GM12878 (cell line): ENCODE measurements around the gene NDUFA11. TPM values are rescaled to one million over a fixed set of nuclear protein-coding genes. Genes with fewer than 3 reads are reported as not detected.

Source experiments
- ATAC-seq: fragments of 200-7000 bp; cut with Tn5 transposase; 3 replicates; pipeline ENCODE4 v1.9.1; 2020; ENCODE audit warnings: mild to moderate bottlenecking, moderate library complexity
- BruUV-seq: library from RNA; stranded (reverse); fragments of 400-500 nt; replicated peaks from 2 replicates; lab custom pipeline; 2021; lab: Mats Ljungman, UMichigan
- CTCF ChIA-PET: fragments of 300-600 bp; sonication (Branson Sonifier 250); formaldehyde crosslinking; extraction: SDS; loops from one replicate; lab custom pipeline; 2021; ENCODE audit warnings: inconsistent platforms; lab: Yijun Ruan, JAX
- POLR2A ChIA-PET: fragments of 350-600 bp; formaldehyde crosslinking; extraction: SDS; loops from one replicate; lab custom pipeline; 2021; ENCODE audit warnings: inconsistent platforms; lab: Charles Lee
- RAD21 ChIA-PET: fragments of 300-600 bp; sonication (Branson Sonifier 250); formaldehyde crosslinking; loops from one replicate; lab custom pipeline; 2023; ENCODE audit warnings: antibody characterized with exemption; ENCODE audit not compliant: unreplicated experiment; lab: Charles Lee
- SMC1A ChIA-PET: fragments of 300-600 bp; sonication (Branson Sonifier 250); formaldehyde crosslinking; loops from one replicate; lab custom pipeline; 2023; ENCODE audit not compliant: unreplicated experiment, uncharacterized antibody; lab: Charles Lee
- DNase-seq: peaks from one replicate; pipeline ENCODE4 v3.0.0-alpha.2; 2011; ENCODE audit warnings: low read depth, low spot score
- FAIRE-seq: peaks from 3 replicates; lab custom pipeline; 2011; peaks lifted over from hg19 to GRCh38; lab: Jason Lieb, UNC
- H2AFZ ChIP-seq: 2 replicates; pipeline ENCODE4 v1.6.0; 2011; ENCODE audit warnings: low read depth, low read length, control low read depth; ENCODE audit not compliant: control insufficient read depth
- H3K27ac ChIP-seq: 2 replicates; pipeline ENCODE4 v1.5.1; 2011; ENCODE audit warnings: control low read depth; ENCODE audit not compliant: control insufficient read depth, insufficient read depth
- H3K27me3 ChIP-seq, 2 experiments: replicated peaks in 1 of 2; 2 replicates each; pipeline versions ENCODE4 v1.6.0 to v1.6.1; 2011; ENCODE audit warnings: low read length in 1 of 2; ENCODE audit not compliant: control insufficient read depth in 2 of 2, insufficient read depth in 2 of 2
- H3K36me3 ChIP-seq, 2 experiments: 2 replicates each; pipeline ENCODE4 v1.5.1; 2011; ENCODE audit warnings: low read length in 1 of 2; ENCODE audit not compliant: control insufficient read depth in 2 of 2, insufficient read depth in 2 of 2
- H3K4me1 ChIP-seq: 2 replicates; pipeline ENCODE4 v1.6.1; 2011; ENCODE audit warnings: mild to moderate bottlenecking, low read length, moderate library complexity, mixed read lengths; ENCODE audit not compliant: control insufficient read depth, insufficient read depth
- H3K4me2 ChIP-seq: 2 replicates; pipeline ENCODE4 v1.6.0; 2011; ENCODE audit warnings: control low read depth; ENCODE audit not compliant: control insufficient read depth, insufficient read depth
- H3K4me3 ChIP-seq: fragments of 200-600 bp; sonication (generic); 2 replicates; pipeline ENCODE4 v1.5.1; 2016
- H3K79me2 ChIP-seq: 2 replicates; pipeline ENCODE4 v1.6.0; 2011; ENCODE audit warnings: low read length; ENCODE audit not compliant: control insufficient read depth, insufficient read depth
- H3K9ac ChIP-seq: 2 replicates; pipeline ENCODE4 v1.8.0; 2011; ENCODE audit warnings: low read length, control low read depth, mixed read lengths; ENCODE audit not compliant: control insufficient read depth, insufficient read depth
- H3K9me3 ChIP-seq: replicated peaks from 3 replicates; pipeline ENCODE4 v1.5.1; 2011; ENCODE audit warnings: mild to moderate bottlenecking, low read length; ENCODE audit not compliant: control insufficient read depth, insufficient read depth
- H4K20me1 ChIP-seq: 2 replicates; pipeline ENCODE4 v1.6.0; 2011; ENCODE audit not compliant: control insufficient read depth, insufficient read depth
- CBFB ChIP-seq: IDR thresholded peaks from 2 replicates; pipeline ENCODE4 v1.6.1; 2016; ENCODE audit warnings: antibody characterized with exemption, low read depth
- CHD1 ChIP-seq: IDR thresholded peaks from 2 replicates; pipeline ENCODE4 v1.6.1; 2012; ENCODE audit warnings: low read depth, low read length, improper control_type of control experiment
- CHD2 ChIP-seq: IDR thresholded peaks from 2 replicates; pipeline ENCODE4 v1.6.1; 2011; ENCODE audit warnings: low read depth, low read length, improper control_type of control experiment, borderline replicate concordance
- CREB1 ChIP-seq: IDR thresholded peaks from 2 replicates; pipeline ENCODE4 v1.6.1; 2012; ENCODE audit warnings: low read depth, mild to moderate bottlenecking, inconsistent platforms
- GABPA ChIP-seq: IDR thresholded peaks from 2 replicates; pipeline ENCODE4 v1.6.1; 2014; ENCODE audit warnings: antibody characterized with exemption, low read depth, mild to moderate bottlenecking, inconsistent platforms
- HCFC1 ChIP-seq: fragments of 150-350 bp; IDR thresholded peaks from 2 replicates; pipeline ENCODE4 v1.6.1; 2014; ENCODE audit warnings: low read length
- MLLT1 ChIP-seq: fragments of 450-650 bp; IDR thresholded peaks from 2 replicates; pipeline ENCODE4 v1.6.1; 2016; ENCODE audit warnings: mild to moderate bottlenecking
- MYB ChIP-seq: fragments of 150-350 bp; IDR thresholded peaks from 2 replicates; pipeline ENCODE4 v1.6.1; 2014; ENCODE audit warnings: mild to moderate bottlenecking, low read depth, low read length, borderline replicate concordance
- POLR2AphosphoS2 ChIP-seq: IDR thresholded peaks from 2 replicates; pipeline ENCODE4 v1.6.1; 2011; ENCODE audit warnings: low read depth, mild to moderate bottlenecking, low read length, improper control_type of control experiment, moderate library complexity
- TARDBP ChIP-seq: IDR thresholded peaks from 2 replicates; pipeline ENCODE4 v1.6.1; 2016; ENCODE audit warnings: borderline replicate concordance
- USF2 ChIP-seq: IDR thresholded peaks from 2 replicates; pipeline ENCODE4 v1.6.1; 2011; ENCODE audit warnings: low read depth, low read length, improper control_type of control experiment, borderline replicate concordance
- WRNIP1 ChIP-seq: IDR thresholded peaks from 2 replicates; pipeline ENCODE4 v1.6.1; 2011; ENCODE audit warnings: low read depth, low read length, improper control_type of control experiment, borderline replicate concordance
- ZNF687 ChIP-seq: fragments of 450-650 bp; IDR thresholded peaks from 2 replicates; pipeline ENCODE4 v1.6.1; 2017; ENCODE audit warnings: mild to moderate bottlenecking, moderate library complexity
- ZSCAN29 ChIP-seq: fragments of 450-650 bp; IDR thresholded peaks from 2 replicates; pipeline ENCODE4 v1.6.1; 2017; ENCODE audit warnings: mild to moderate bottlenecking, moderate library complexity
- WGBS: methylation state at CpG from one replicate; pipeline ENCODE4 v1.1.6; 2016; ENCODE audit warnings: low lambda C conversion rate; ENCODE audit not compliant: insufficient replicate concordance, insufficient coverage; ENCODE audit errors: missing lambda C conversion rate; 5-methylcytosine and 5-hydroxymethylcytosine counted together
- in situ Hi-C: fragments of 300-500 bp; cut with MboI; formaldehyde crosslinking; loops from 9 replicates; pipeline ENCODE4 v1.14.3; 2018; ENCODE audit warnings: mixed read lengths
- intact Hi-C: fragments of 100-400 bp; cut with micrococcal nuclease; formaldehyde crosslinking; loops from one replicate; pipeline ENCODE4 v1.14.2; 2022; ENCODE audit not compliant: unreplicated experiment
- polyA plus RNA-seq, 11 experiments: library from polyadenylated mRNA; depleted of rRNA in 4 of 11; unstranded in 6 of 11; stranded (reverse) in 5 of 11; fragments of >200 nt; fragmentation: Nextera tagmentation in 4 of 11; fragmentation: Illumina TruSeq in 1 of 11; extraction: Ambion mirVana in 4 of 11; extraction: Trizol in 1 of 11; gene quantifications; 1 replicate in 1 of 11; 2 replicates in 10 of 11; pipeline versions ENCODE4 v1.2.1 to v1.2.3, GENCODE V29; 2011 to 2016; ENCODE audit warnings: inconsistent platforms in 2 of 11, missing spikeins in 2 of 11, low read depth in 1 of 11
- total RNA-seq, 4 experiments: library from RNA; depleted of rRNA in 3 of 4; stranded (reverse); fragments of >200 nt in 3 of 4; fragmentation: Illumina TruSeq in 1 of 4; extraction: Trizol in 1 of 4; gene quantifications; 2 replicates each; pipeline versions ENCODE4 v1.2.1 to v1.2.3, GENCODE V29; 2013 to 2021
- TF ChIP-seq, protein P1 (sequence below): fragments of 450-650 bp; IDR thresholded peaks from 2 replicates; pipeline ENCODE4 v1.6.1; 2018; ENCODE audit warnings: mild to moderate bottlenecking, low read depth, moderate library complexity; ENCODE audit not compliant: partially characterized antibody

The NDUFA11 gene
- total and polyA plus RNA-seq, 10 of the 15 experiments (the other 5 are each of a cell fraction or from before 2014, with no cell fraction given), result 108 to 600 (median 289) TPM

DNA sequence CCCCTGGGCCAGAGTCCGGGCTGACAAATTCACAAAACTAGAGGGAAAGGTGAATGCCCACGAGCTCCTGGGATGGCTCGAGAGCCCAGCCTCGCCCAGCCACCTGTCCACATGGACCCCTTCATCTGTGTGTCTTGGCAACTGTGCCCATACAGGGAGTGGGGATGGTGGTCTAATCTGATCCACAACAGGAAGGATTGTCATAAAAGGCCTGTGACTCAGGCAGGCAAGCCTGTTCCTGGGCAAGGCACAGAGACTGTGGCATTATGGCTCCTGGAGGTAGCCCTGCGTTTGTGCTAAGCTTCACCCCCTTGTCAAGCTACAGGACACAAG, 30.4 kb upstream of the NDUFA11 start:
- no peak overlapping the region for H3K4me2 ChIP-seq
- RAD21 ChIA-PET, result no interaction called here
- no peak overlapping the region for H2AFZ ChIP-seq
- no peak overlapping the region for H3K9ac ChIP-seq
- TF ChIP-seq CHD2, result no peak
- no peak for TF ChIP-seq MLLT1
- no peak for TF ChIP-seq CBFB
- no peak for TF ChIP-seq CHD1
- TF ChIP-seq GABPA, result no peak
- no peak for TF ChIP-seq MYB
- no peak for TF ChIP-seq CREB1
- no peak for TF ChIP-seq HCFC1
- TF ChIP-seq ZNF687, result no peak
- no peak for TF ChIP-seq ZSCAN29
- no peak for TF ChIP-seq POLR2AphosphoS2
- TF ChIP-seq, protein P1, sequence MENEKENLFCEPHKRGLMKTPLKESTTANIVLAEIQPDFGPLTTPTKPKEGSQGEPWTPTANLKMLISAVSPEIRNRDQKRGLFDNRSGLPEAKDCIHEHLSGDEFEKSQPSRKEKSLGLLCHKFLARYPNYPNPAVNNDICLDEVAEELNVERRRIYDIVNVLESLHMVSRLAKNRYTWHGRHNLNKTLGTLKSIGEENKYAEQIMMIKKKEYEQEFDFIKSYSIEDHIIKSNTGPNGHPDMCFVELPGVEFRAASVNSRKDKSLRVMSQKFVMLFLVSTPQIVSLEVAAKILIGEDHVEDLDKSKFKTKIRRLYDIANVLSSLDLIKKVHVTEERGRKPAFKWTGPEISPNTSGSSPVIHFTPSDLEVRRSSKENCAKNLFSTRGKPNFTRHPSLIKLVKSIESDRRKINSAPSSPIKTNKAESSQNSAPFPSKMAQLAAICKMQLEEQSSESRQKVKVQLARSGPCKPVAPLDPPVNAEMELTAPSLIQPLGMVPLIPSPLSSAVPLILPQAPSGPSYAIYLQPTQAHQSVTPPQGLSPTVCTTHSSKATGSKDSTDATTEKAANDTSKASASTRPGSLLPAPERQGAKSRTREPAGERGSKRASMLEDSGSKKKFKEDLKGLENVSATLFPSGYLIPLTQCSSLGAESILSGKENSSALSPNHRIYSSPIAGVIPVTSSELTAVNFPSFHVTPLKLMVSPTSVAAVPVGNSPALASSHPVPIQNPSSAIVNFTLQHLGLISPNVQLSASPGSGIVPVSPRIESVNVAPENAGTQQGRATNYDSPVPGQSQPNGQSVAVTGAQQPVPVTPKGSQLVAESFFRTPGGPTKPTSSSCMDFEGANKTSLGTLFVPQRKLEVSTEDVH, result no peak
- TF ChIP-seq USF2, result no peak
- TF ChIP-seq WRNIP1, result no peak
- no peak for TF ChIP-seq TARDBP
- no peak for DNase-seq
- 97% methylated on average over 5 of the region's 5 CpGs for WGBS
- POLR2A ChIA-PET, result no interaction called here
- intact Hi-C loops (no loop called here), in situ Hi-C loops (no loop called here)
- no peak for ATAC-seq
- H3K4me1 ChIP-seq, result no peaks in the 10 kb centered on the region
- no peaks in the 10 kb centered on the region for H3K27me3 ChIP-seq
- SMC1A ChIA-PET, result no interaction called here
- H3K79me2 ChIP-seq, result no peaks in the 10 kb centered on the region
- no peak overlapping the region for H3K4me3 ChIP-seq
- no peaks in the 10 kb centered on the region for H4K20me1 ChIP-seq
- no peaks in the 10 kb centered on the region for H3K9me3 ChIP-seq
- peaks cover 17 to 39% of the 10 kb centered on the region in 2 experiments; a peak in 3 of 4 replicates for H3K36me3 ChIP-seq
- no peak for FAIRE-seq
- H3K27ac ChIP-seq, result no peak overlapping the region
- BruUV-seq, result no TSS peak
- CTCF ChIA-PET, result no interaction called here
